GM19023 (cell line): Measurements from ENCODE around the gene LMO3.
A peak's percentile ranks its signal among the peaks of the same experiment; 100 is the strongest.

Experiments
- ATAC-seq: cut with Tn5 transposase; IDR thresholded peaks from one replicate; pipeline ENCODE4 v1.9.1; 2021; ENCODE audit warnings: mild to moderate bottlenecking, moderate library complexity; ENCODE audit not compliant: unreplicated experiment

Gene LMO3

GRCh38 chr12:16602412-16602811 is 3.5 kb downstream of the LMO3 start:
- ATAC-seq, result no peak

- ATAC-seq, result no peak
Observed at GRCh38 chr12:16600525-16600924, 5.4 kb downstream of the LMO3 start.

GRCh38 chr12:16599081-16599480 is 6.9 kb downstream of the LMO3 start:
- no peak for ATAC-seq

GRCh38 chr12:16594797-16595196 is 11.2 kb downstream of the LMO3 start:
- ATAC-seq, result no peak

GRCh38 chr12:16593546-16593945 is 12.4 kb downstream of the LMO3 start:
- ATAC-seq, result no peak

GRCh38 chr12:16590645-16591044 is 15.3 kb downstream of the LMO3 start:
- ATAC-seq, result no peak

- no peak for ATAC-seq
Observed at GRCh38 chr12:16588812-16589211, 17.1 kb downstream of the LMO3 start.

GRCh38 chr12:16587514-16587913 is 18.4 kb downstream of the LMO3 start:
- no peak for ATAC-seq

- no peak for ATAC-seq
Observed at GRCh38 chr12:16587110-16587453, 18.9 kb downstream of the LMO3 start.

GRCh38 chr12:16586350-16587109 is 19.4 kb downstream of the LMO3 start:
- ATAC-seq, result no peak

GRCh38 chr12:16585781-16586180 is 20.2 kb downstream of the LMO3 start:
- no peak for ATAC-seq

GRCh38 chr12:16583969-16584745 is 21.8 kb downstream of the LMO3 start:
- ATAC-seq, result no peak

- no peak for ATAC-seq
Observed at GRCh38 chr12:16581416-16581815, 24.5 kb downstream of the LMO3 start.

- ATAC-seq, result no peak
Observed at GRCh38 chr12:16579041-16579440, 26.9 kb downstream of the LMO3 start.

GRCh38 chr12:16573398-16574077 is 32.4 kb downstream of the LMO3 start:
- no peak for ATAC-seq

GRCh38 chr12:16568873-16569272 is 37.1 kb downstream of the LMO3 start:
- ATAC-seq, result peak; percentile 66

- ATAC-seq, result no peak
Observed at GRCh38 chr12:16564675-16565074, 41.3 kb downstream of the LMO3 start.

- no peak for ATAC-seq
Observed at GRCh38 chr12:16563504-16563903, 42.5 kb downstream of the LMO3 start.

GRCh38 chr12:16562921-16563320 is 43.0 kb downstream of the LMO3 start:
- no peak for ATAC-seq

- no peak for ATAC-seq
Observed at GRCh38 chr12:16562435-16562834, 43.5 kb downstream of the LMO3 start.

- ATAC-seq, result no peak
Observed at GRCh38 chr12:16560273-16560672, 45.7 kb downstream of the LMO3 start.

GRCh38 chr12:16555630-16556029 is 50.3 kb downstream of the LMO3 start:
- ATAC-seq, result no peak
